ENCODE measurements around the gene FGF8.

DNA sequence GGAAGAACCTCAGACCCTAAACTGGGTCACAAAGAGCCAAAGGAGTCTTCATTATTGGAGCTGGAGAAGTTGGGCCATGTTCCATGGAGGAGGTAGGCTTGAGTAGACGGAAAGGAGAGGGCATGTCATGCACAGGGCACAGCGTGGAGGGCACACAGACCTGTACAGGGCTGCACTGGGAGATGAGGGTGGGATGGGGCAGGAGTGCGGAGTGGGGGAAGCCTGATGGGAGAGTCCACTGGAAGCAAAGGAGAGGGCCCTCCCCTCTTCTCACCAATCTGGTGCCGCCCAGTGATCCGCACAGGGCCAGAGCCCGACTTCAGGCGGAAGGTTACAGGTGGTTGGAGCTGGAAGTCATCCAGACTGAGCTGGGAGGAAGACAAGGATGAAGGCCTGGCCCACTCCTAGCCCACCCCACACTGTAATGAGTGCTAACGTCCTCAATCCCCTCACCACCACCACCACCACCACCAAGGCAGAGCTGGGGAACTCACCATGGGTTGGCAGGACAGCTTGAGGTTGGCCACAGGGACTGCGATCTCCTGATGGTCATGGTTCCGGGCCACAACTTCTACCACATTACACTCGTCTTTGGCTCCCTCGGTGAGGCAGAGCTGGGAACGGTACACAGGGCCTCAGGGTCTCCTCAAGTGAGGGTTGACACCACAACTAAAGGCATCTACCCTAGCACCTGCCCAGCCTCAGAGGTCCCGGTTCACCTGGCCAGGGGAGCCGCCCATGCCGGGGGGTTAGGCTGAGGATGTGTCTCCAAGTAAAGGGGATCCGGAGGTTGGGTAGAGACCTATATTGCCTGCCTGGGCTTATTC lies 6.3 kb upstream of the FGF8 start:
- no peak for TF ChIP-seq CTCF (IDR thresholded peaks at IDR 0.05)
- no peak for TF ChIP-seq POLR2AphosphoS5 (IDR thresholded peaks at IDR 0.05)
